ENCODE data around the gene ISCU. TPM values are rescaled to one million over a fixed set of nuclear protein-coding genes. Genes with fewer than 3 reads are reported as not detected.
A peak's percentile ranks its signal among the peaks of the same experiment; 100 is the strongest.
"Not testable (repeated sequence)": the region's sequence is repeated elsewhere in the genome, so short reads cannot be mapped to it uniquely, and the experiment has no call there.

ISCU gene
- total RNA-seq, 2 donors from 2014 or later, result 113 to 119 TPM

DNA sequence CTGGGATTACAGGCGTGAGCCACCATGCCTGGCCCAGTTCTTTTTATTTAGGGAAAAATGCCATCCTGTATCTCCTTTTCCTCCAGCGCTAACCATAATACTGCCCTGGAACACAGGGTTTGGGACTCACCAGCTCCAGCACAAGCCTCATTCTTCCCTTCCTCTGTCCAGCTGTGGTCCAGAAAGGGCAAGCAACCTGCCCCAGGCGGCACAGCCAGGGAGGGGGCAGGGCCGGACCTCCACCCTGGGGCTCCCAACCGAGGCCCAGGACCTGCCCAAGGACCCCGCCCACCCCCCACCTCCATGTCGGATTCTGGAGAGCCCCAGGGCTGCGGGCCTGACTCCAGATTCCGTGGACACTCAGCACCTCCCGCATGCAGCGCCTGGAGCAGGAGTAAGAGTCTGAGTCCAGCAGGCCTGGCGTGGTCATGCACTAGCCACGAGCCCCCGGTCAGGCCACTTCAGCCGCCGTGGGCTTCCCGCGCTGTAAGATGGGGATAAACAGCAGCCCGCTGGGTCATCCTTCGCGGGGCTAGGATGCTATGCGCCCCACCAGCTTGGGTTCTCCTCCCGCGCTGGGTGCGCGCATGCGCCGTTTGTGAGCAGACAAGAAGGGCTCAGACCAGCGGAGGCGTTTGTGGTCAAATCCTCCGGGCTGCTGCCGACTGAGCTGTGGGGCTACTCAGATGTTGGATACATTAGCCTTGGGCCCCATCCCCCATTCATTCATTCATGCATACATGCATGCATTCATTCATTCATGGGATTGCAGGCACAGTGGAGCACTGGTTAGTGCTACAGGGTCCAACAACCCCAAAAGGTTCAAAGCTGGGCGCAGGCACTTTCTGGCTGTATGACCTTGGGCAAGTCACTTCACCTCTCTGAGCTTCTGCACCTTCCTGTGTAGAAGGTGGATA is 19.2 kb downstream of the ISCU start:
- intact Hi-C loops (cut with DNase I), result no loop called here

DNA sequence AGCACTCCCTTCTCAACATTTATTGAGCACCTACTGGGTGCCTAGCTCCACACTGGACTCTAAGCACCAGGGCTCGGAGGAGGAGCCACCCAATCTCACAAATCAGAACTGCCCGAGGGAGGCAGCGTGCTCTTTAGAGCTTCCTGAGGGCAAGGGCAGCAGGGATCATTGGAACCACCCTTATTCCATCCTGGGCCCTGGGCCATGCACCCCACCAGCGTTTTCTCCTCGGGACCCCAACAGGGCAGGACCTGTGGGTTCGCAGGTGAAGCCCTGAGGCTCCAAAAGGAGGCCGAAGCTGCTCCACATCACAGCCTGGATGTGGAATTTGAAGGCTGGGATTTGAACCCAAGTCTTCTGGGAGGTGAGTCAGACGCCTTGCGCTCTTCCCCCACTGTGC is 20.1 kb downstream of the ISCU start:
- peak; percentile 59 for DNase-seq (ENCODE audit: low spot score)
- intact Hi-C loops (cut with DNase I), result no loop called here

More for the DNA sequence above, 19.2 kb downstream of the ISCU start:
- peak; percentile 64 for DNase-seq (ENCODE audit: low spot score)

DNA sequence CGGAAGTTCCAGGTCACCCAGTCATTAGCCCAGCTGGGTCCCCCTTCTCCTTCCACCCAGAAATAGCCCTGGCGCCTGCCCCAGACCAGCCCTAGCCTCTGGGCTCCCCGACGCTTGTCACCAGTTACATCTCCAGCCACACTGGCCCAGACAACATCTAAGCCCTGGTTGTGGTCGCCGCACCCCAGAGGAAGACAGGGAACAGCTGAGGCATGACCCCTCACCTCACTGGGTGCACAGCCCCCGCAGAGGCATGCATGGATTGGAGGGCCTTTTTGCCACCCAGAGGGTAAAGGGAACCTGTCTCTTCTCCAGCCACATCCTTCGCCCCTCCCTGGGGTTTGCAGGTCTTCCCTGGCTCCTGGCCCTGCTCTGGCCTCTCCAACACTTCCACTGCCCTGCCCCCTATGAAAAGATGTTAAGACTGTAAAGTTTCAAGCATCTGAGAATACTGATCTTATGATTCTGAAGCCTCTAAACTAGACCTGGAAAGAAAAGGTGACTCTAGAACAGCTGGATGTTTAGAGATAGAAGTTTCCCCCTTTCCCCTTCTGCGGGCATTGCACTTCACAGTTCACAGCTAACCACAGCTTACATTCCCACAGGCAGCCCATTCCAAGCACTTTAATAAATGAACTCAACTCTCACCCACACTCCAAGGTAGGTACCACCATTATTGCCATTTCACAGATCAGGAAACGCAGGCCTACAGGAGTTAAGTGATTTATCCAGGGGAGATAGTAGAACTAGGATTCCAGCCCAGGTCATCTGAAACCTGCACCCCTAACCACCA is 20.8 kb downstream of the ISCU start:
- peak; percentile 23 for DNase-seq (ENCODE audit: low spot score)
- intact Hi-C loops (cut with DNase I), result no loop called here

DNA sequence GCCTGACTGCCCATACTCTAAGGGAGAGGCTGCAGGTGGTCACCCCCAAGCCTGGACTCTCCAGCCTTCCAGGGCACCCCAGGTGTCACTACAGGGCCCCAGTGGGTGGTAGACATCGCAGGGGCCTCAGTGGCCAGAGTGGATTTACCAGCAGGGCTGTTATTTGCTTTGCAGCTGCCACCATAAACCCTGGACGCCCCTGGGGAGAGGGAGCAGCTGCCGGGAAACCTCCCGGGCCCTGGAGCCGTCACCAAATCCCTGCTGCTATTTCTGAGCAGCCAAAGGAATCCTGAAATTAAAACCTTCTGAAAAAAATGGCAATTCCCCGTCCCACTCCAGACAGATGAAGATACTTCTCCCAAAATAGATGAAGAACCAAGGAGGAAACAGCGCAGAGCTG is 21.6 kb downstream of the ISCU start:
- peak; percentile 56 for DNase-seq (ENCODE audit: low spot score)
- intact Hi-C loops (cut with DNase I), result no loop called here

DNA sequence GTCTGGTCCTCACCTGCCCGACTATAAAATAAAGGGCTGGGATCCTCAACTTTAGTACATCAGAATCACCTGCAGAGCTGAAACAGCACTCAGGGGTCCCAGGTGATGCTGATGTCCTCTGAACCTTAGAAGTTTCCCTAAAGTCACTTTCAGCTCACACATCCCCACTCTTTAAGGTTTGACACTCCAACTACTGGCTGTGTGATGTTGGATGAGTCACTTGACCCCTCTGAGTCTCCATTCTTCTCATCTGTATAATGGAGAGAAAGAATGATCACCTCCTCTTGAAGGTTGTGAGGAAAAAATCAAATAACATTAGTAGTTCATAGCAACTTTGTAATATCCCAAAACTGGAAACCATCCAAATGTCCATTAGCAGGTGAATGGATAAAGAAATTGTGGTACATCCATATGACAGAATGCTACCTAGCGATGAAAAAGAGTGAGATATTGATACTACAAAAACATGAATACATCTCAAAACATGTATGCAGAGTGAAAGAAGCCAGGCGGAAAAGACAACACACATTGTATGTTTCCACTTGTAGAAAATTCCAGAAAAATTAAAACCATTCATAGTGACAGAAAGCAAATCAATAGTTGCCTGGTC is 22.2 kb downstream of the ISCU start:
- intact Hi-C loops (cut with DNase I), result no loop called here
- no peak for DNase-seq (ENCODE audit: low spot score)

DNA sequence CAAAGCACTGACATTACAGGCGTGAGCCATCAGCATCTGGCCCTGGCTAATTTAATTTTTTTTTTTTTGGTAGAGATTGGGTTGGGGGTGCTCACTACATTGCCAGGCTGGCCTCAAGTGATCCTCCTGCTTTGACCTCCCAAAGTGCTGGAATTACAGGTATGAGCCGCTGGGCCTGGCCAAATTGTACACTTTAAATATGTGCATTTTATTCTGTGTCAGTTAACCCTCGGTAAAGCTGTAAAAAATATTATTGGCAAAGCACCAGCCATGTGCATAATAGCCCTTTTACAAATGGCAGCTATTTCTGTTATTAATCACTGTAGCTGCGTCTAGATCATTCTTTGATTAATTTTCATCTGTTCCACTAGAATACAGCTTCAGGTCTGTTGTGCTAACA is 23.5 kb downstream of the ISCU start:
- intact Hi-C loops (cut with DNase I), result no loop called here
- DNase-seq (ENCODE audit: low spot score), result no peak

DNA sequence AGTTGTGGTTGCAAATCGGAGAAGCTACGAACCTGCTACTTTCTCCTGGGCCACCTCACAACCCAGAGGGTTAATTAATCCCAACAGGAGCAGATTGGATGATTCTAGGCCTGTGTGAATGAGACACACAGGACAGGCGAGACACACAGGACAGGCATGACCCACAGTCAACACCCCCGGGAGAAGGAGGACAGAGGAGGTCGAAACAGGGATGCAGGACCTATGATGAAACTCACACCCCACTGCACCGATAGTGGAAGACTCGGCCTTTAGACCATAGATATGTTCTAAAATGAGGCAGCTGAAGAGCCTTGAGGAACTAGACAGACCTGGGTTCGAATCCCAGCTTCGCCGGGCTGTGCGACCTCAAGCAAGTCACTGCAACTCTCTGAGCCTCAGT is 23.9 kb downstream of the ISCU start:
- no peak for DNase-seq (ENCODE audit: low spot score)
- intact Hi-C loops (cut with DNase I), result no loop called here

DNA sequence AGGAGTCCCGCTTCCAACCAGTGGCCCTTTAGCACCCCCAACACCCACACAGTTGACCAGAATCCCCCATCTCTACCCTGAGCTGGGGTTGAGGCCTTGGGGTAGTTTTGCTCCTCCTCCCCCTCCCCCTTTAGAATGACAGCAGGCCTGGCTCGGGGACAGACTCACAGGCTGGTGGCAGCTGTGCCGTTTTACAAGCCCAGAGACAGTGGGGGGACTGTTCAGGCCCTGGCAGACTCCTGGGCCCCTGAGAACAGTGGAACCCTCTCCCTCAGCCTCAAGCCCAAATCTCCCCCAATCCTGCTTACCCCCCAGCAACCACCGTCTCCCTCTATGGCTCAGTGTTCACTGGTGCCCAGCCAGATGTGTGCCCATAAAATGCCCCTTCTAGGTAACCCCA is 25.4 kb downstream of the ISCU start:
- intact Hi-C loops (cut with DNase I), result no loop called here
- DNase-seq (ENCODE audit: low spot score), result peak; percentile 57

DNA sequence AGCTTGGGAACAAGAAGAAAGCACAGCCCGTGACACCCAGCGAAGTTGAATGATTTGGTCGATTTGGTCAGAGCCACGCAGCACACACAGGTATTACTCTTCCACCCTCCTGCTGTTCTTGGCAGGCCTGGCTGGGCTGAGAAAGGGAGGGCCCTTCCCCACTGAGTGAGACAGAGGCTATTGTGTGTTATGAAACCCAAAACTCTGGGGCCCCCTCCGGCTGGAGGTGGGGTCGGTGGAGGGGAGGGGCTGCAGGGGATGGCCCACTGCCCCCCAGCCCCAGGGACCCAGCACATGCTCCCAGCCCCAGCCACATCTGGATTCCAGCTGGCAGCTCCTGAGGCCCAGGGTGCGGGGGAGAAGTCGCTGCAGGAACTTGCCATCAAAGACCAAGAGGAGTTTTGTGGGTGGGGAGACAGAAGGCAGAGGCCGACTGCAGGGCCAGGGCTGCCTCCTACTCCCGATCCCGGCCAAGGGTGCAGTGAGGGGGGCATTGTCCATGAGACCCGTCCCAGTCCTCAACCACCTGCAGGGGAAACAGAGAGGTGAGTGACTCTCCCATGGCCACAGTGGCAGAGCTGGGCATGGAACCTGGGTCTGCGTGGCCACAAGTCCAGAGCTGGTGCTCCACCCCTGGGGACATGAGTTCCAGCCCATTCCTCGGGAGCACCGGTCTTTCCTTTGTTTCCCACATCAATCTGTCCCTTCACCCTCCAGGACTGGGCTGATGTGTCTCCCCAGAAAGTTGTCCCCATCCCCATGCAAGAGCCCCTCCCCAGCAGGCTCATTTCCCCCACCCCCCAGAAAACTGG is 26.8 kb downstream of the ISCU start:
- peak; percentile 73 for DNase-seq (ENCODE audit: low spot score)
- intact Hi-C loops (cut with DNase I), result no loop called here

DNA sequence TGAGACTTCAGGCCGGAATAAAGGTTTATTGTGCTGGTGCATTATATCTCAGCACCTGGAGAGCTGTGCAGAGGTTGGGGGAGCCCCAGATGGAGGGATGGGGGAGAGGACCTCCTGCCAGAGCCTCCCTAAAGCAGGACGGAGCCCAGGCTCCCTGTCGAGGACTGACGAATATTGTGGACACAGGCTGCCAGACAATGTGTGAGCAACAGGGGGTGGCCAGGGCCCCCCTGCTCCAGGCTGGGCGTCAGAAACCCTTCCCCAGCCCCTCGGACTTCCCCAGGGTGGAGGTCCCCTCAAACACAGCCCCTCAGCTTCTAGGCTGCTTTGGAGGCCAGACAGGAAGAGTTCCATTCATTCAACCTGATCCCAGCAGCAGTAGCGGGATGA is 27.4 kb downstream of the ISCU start:
- intact Hi-C loops (cut with DNase I), result no loop called here
- peak; percentile 48 for DNase-seq (ENCODE audit: low spot score)

DNA sequence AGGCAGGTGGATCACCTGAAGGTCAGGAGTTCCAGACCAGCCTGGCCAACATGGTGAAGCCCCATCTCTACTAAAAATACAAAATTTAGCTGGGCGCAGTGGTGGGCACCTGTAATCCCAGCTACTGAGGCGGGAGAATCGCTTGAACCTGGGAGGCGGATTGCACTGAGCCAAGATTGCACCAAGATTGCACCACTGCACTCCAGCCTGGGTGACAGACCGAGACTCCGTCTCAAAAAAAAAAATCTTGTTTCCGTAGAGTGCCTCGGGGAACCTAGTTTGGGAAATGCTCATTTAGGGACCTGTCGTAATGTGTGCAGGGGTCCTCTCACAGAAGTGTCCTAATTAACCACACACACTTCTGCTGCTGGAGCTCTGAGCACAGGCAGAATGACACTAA is 28.1 kb downstream of the ISCU start:
- intact Hi-C loops (cut with DNase I); DNase-seq (ENCODE audit: low spot score): not testable (repeated sequence)

DNA sequence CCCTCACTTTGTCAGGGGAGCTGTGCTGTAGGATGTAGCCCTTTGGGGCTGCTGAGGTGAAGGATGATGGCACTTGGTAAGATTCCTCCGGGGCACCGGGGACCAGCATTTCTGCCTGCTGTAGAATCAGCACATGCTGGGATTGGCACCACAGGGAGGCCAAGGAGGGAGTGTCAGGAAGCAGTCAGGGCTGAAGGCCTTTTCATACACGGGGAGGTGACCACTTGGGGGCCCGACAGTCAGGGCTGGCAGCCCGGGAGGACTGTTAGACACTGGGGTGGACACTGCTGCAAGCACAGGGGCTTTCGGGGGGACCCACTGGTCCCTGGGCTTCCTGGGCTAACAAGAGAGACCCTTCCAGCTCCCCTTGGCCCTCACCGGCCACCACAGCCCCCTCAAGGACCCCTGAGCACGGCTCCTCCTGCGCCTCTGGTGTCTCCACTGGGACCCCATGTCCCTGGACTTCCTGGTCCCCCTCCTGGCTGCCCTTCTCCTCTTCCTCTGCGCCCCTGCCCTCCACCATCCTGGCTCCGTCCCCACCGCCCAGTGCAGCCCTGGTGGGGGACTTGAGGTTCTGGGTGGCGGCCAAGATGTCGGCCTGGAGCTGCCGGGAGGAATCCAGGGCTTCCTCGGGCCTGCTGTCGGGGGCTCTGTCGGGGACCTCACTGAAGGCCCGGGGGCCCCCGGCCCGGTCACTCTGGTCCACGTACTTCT is 29.0 kb downstream of the ISCU start:
- intact Hi-C loops (cut with DNase I), result no loop called here
- peak; percentile 76 for DNase-seq (ENCODE audit: low spot score)

DNA sequence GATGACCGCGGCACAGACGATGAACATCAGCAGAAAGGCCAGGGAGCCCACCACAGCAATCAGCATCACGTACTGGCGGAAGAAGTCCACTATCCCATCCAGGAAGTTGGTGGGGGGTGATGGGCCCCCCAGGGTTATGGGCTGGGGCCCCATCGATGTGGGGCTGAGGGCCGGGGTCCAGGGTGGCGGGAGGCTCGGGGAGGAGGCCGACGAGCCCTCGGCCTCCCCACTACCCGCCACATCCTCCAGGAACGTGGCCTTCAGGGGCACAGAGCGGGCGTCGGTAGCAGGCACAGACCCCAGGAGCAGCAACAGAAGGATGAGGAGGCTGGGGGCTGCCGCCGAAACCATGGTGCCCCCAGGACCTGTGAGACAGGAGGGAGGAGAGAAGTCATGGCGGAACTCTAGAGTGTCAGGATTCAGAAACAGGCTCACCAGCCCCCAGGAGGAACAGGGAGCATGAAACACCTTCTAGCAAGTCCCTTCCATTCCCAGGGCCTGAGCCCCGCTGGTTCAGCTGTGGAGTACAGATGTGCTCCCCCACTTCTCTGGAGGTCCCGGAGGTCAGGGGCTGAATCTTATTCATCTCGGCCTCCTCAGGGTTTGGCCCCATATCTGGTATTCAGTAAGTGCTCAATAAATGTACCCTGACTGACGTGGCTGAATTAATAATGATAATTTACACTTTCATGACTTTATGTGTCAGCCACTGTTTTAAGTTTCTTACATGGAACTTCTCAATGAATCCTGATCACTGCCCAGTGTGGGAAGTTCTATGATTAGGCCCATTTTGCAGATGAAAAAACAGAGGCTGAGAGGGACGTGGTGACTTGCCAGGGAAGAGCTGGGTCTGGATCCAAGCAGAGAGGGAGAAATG is 29.9 kb downstream of the ISCU start:
- intact Hi-C loops (cut with DNase I), result no loop called here
- peak; percentile 57 for DNase-seq (ENCODE audit: low spot score)

DNA sequence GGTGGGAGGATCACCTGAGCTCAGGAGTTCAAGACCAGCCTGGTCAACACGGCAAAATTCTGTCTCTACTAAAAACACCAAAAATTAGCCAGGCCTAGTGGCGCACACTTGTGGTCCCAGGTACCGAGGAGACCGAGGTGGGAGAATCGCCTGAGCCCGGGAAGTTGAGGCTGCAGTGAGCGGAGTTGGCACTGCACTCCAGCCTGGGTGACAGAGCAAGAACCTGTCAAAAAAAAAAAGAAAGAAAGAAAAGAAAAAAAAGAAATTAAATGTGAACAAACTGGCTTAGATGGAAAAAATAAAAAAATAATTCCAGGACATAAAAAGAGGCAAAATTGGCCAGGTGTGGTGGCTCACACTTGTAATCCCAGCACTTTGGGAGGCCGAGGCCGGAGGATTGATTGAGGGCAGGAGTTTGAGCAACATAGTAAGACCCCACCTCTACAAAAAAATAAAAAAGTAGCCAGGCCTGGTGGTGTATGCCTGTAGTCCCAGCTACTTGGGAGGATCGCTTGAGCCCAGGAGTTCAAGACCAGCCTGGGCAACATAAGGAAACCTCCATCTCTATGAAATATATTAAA is 32.0 kb downstream of the ISCU start:
- intact Hi-C loops (cut with DNase I), result no loop called here
- DNase-seq (ENCODE audit: low spot score), result peak; percentile 53

DNA sequence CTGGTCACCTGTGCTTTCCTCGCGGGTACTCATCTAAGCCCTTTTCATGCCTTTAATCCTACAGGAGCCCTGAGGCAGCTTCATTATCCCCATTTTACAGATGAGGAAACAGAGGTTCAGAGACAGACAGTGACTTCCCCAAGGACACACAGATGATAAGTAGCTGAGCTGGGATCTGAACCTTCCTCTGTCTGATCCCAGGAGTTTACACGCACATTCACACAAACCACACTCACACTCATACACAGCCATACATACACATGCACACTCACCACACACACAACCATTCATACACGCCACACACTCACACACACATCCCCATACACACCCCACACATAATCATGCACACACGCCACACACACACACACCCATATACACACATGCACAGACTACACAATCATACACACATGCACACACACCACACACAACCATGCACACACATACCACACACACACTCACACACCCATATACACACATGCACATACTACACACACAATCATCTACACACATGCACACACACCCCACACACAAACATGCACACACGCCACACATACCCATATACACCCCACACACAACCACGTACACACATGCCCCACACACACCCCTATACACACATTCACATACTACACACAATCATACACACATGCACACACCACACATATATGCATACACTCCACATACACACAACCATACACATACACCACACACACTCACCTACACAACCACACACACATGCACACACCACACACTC is 32.7 kb downstream of the ISCU start:
- intact Hi-C loops (cut with DNase I), result no loop called here
- peak; percentile 51 for DNase-seq (ENCODE audit: low spot score)

DNA sequence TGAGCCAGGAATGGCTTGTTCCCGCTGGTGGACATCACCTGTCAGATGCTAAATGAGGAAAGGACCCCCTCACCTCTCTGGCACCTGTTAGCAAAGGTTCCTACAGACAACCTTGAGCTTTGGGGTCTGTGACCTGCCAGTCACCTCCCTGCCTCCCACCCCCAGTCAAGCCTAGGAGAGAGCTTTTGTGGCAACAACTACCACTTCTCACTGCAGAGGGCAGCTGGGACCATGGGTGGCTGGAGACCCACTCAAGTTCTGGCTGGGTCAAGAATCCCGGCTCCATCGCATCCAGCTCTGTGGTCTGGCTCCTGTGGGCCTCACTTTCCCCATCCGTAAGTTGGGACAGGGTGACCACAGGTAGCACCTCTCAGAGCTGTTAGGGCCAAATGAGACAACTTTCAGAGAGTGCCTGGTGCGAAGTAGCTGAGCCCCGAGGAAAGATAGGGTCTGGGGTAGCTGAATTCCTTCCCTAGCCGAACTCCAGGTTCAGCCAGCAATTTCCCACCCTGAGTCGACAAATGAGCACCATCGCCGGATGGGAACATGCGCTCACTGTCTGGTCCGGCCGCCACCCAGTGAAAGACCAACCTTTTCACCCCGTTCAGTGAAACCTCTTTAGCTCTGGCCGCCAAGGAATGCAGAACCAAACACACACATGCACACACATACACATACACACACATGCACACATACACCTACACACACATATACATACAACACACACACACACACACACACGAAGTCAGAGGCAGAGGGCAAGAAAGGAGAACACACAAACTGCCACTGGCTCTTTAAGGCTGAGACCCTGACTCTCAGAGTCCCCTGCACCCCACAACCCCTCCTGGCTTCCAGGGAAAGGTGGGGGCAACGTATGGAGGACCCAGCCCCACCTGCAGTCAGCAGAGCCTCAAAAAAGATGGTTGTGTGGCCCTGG is 33.6 kb downstream of the ISCU start:
- DNase-seq (ENCODE audit: low spot score), result no peak

More for the DNA sequence above, 33.6 kb downstream of the ISCU start:
- intact Hi-C loops (cut with DNase I), result no loop called here
